Dermis microvascular lymphatic vessel endothelial cell (primary cell): Measurements from ENCODE around the gene HMG20B. TPM values are rescaled to one million over a fixed set of nuclear protein-coding genes. Genes with fewer than 3 reads are reported as not detected.
"Not testable (repeated sequence)": the region's sequence is repeated elsewhere in the genome, so short reads cannot be mapped to it uniquely, and the experiment has no call there.

Experiments
- DNase-seq, 2 donors: peaks; one replicate each; pipeline versions ENCODE4 v3.0.0 to v3.0.0-alpha.2; 2010; ENCODE audit warnings: low read depth in 2 of 2
- total RNA-seq: library from RNA; depleted of rRNA; stranded (reverse); fragments of >200 nt; gene quantifications from 2 replicates; pipeline ENCODE4 v1.2.1, GENCODE V29; 2014

The HMG20B gene
- total RNA-seq: 58.9 and 73.7 TPM in 2 replicates

DNA sequence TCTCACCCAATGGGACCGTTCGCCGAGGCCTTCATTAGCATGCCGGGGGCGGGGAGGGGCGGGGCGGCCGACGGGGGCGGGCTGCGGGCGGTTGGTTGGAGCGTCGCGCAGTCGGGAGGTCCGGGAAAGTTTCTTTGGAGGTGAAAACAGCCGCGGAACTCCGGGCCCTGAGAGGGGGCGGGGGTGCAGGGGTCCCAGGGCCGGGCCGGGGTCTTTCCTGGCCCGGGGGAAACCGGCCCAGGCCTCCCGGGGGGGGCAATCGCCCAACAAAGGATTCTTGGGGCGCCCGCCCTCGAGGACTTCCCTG lies at the start of gene HMG20B:
HMG20B (plus strand) TSS at position 90 of the 307 bp plus-strand sequence. CDS start 366 bp downstream, outside the sequence.
- DNase-seq: no peak

- DNase-seq: no peak
Observed at GRCh38 chr19:3523361-3524077, 49.2 kb upstream of the HMG20B start.

DNA sequence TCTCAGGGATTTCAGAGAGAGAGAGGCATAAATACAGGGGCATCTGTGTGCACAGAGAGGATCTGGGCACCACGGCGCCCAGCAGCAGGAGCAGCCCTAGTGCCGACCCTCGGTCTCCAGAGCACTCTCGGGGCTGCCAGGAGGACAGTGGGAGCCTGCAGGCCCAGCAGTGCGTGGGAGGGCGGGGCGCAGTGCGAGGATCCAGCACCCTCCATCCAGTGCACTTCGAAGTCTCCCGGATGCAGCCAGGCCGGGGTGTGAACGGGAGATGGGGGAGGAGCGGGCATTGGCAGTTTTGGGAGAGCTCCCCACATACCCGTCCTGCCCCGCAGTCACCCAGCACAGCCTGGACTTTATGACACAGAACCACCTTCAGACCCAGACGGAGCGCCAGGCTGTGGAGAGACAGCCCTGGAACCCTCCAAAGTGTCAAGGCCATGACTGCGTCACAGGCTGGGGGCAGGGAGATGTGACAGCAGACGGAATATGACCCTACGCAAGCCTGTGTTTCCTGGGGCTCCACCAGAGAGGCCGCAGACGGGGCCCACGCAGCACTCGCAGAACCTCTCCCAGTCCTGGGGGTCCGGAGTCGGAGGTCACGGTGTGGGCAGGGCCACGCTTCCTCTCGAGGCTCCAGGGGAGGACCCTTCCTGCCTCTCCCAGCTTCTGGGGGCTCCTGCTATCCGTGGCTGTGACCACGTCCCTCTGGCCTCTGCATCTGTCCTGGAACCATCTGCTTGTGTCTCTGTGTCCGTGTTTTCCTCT lies 48.5 kb upstream of the HMG20B start:
- no peak for DNase-seq

- no peak for DNase-seq
Observed at GRCh38 chr19:3524904-3525451, 47.8 kb upstream of the HMG20B start.

GRCh38 chr19:3526507-3527237 lies 46.1 kb upstream of the HMG20B start:
- DNase-seq: no peak

DNA sequence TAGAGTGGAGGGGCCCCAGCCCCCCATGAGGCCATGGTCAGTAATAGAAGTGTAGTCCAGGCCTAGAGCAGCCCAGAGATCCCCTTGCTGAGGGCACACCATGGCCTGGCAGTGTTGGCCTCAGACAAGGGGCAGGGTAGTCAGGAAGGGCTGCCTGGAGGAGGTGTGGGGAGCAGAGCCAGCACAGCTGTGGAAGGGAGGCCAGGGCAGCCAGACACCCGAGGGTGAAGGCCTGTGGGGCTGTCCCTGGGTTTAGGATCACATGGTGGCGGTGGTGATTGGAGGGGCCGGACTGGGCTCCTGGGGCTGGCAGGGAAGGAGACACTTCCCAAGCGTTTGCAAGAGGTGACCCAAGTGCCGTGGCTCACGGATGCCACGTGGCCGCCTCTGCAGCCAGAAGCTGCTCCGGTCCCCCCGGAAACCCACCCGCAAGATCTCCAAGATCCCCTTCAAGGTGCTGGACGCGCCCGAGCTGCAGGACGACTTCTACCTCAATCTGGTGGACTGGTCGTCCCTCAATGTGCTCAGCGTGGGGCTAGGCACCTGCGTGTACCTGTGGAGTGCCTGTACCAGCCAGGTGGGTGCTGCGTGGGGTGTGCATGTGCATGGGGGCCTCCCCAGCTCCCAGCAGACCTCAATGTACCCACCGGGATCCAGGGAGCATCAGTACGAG lies 45.4 kb upstream of the HMG20B start:
- no peak for DNase-seq

DNA sequence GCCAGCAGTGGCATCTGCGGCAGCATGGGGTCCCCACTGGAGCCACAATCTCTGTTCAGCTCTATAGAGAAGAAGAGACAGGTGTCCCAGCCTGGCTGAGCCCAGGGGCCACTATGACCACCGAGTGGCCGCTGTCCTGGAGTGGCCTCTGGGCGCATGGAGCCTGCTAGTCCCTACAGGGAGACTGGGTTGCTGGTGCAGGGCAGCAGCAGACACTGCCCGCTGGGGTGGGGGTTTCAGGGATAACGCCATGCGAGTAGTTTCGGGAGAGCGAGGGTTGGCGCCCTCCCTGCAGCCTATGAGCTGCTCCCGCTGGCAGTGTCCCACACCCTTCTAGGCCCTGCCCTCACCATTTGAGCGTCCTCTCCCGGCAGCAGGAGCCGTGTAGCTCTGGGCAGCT lies 44.7 kb upstream of the HMG20B start:
- no peak for DNase-seq

DNA sequence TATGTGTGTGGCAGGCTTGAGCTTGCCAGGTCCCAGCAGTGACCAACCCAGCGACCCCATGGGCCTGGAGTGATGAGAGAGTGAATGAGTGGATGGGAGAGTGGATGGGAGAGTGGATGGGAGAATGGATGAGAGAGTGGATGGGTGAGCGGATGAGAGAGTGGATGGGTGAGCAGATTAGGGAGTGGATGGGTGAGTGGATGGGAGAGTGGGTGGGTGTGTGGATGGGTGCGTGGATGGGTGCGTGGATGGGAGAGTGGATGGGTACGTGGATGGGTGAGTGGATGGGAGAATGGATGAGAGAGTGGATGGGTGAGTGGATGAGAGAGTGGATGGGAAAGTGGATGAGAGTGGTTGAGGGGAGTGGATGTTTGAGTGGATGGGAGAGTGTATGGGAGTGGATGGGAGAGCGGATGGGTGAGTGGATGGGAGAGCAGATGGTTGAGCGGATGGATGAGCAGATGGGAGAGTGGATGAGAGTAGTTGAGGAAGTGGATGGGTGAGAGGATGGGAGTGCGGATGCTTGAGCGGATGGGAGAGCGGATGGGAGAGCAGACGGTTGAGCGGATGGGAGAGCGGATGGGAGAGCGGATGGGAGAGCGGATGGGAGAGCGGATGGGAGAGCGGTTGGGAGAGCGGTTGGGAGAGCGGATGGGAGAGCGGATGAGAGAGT lies 44.1 kb upstream of the HMG20B start:
- no peak for DNase-seq

DNA sequence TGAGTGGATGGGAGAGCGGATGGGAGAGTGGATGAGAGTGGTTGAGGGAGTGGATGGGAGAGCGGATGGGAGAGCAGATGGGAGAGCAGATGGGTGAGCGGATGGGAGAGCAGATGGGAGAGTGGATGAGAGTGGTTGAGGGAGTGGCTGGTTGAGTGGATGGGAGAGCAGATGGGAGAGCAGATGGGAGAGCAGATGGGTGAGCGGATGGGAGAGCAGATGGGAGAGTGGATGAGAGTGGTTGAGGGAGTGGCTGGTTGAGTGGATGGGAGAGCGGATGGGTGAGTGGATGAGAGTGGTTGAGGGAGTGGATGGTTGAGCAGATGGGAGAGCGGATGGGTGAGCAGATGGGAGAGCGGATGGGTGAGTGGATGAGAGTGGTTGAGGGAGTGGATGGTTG lies 43.4 kb upstream of the HMG20B start:
- not testable (repeated sequence) for DNase-seq

GRCh38 chr19:3530389-3530788 lies 42.4 kb upstream of the HMG20B start:
- no peak for DNase-seq

DNA sequence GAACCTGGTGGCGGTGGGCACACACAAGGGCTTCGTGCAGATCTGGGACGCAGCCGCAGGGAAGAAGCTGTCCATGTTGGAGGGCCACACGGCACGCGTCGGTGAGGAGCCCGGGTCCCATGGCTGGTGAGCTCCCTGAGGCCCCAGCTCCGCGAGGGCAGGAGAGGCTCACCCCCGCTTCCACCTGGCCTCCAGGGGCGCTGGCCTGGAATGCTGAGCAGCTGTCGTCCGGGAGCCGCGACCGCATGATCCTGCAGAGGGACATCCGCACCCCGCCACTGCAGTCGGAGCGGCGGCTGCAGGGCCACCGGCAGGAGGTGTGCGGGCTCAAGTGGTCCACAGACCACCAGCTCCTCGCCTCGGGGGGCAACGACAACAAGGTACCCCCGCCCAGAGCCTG lies 41.0 kb upstream of the HMG20B start:
- no peak for DNase-seq

DNA sequence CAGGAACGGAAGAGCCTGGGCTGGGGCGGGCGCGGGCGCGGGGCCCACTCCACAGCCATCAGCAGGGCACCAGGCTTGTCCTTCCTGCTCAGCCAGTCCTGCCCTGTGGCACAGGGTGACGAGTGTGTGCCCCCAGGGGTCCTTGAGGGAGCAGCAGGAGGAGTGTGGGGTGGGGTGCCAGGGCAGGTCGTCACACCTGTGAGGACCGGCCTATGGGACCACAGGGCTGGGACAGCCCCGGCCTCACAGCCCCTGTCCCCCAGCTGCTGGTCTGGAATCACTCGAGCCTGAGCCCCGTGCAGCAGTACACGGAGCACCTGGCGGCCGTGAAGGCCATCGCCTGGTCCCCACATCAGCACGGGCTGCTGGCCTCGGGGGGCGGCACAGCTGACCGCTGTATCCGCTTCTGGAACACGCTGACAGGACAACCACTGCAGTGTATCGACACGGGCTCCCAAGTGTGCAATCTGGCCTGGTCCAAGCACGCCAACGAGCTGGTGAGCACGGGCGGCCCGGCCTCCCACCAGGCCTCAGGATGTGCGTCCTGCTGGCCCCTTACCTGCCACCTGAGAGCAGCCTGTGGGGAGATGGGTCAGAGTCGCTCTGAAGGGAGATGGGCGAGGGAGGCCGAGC lies 40.5 kb upstream of the HMG20B start:
- no peak for DNase-seq

GRCh38 chr19:3533033-3533432 lies 39.7 kb upstream of the HMG20B start:
- no peak for DNase-seq

GRCh38 chr19:3533563-3534216 lies 39.1 kb upstream of the HMG20B start:
- DNase-seq: no peak

DNA sequence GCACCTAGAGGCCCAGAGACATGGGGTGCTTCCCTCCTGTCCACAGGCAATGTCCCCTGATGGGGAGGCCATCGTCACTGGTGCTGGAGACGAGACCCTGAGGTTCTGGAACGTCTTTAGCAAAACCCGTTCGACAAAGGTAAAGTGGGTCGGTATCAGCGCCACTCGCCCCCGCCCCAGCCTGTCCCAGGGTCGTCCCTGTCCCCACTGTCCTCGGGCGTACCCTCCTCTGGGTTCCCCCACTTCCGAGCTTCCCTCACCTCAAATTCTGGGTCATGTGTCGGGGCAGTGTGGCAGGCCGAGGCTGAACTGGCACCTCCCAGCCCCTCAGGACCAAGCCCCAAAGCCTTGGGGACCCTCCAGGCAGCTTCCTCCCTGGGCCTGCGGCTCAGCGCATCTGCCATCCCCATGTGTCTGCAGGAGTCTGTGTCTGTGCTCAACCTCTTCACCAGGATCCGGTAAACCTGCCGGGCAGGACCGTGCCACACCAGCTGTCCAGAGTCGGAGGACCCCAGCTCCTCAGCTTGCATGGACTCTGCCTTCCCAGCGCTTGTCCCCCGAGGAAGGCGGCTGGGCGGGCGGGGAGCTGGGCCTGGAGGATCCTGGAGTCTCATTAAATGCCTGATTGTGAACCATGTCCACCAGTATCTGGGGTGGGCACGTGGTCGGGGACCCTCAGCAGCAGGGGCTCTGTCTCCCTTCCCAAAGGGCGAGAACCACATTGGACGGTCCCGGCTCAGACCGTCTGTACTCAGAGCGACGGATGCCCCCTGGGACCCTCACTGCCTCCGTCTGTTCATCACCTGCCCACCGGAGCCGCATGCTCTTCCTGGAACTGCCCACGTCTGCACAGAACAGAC lies 38.1 kb upstream of the HMG20B start:
- DNase-seq: no peak

- no peak for DNase-seq
Observed at GRCh38 chr19:3535235-3535535, 37.6 kb upstream of the HMG20B start.

- DNase-seq: no peak
Observed at GRCh38 chr19:3535563-3535965, 37.2 kb upstream of the HMG20B start.

DNA sequence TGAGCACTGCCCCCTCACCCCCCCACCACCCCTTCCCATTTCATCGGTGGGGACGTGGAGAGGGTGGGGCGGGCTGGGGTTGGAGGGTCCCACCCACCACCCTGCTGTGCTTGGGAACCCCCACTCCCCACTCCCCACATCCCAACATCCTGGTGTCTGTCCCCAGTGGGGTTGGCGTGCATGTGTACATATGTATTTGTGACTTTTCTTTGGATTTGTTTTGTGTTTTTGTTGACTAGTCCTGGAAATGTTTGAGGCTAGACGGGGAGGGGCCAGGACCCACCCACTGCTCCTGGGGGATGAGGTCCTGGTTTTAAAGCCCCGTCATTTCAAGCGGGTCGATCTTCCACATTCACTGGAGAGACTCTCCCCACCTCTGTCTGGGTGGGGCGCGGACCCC lies 36.8 kb upstream of the HMG20B start:
- no peak for DNase-seq

GRCh38 chr19:3536429-3537100 lies 36.2 kb upstream of the HMG20B start:
- no peak for DNase-seq
